Endothelial cell of umbilical vein (primary cell): ENCODE data around the gene CHMP4B.

ENCODE experiments used
- CTCF ChIP-seq, 2 donors: IDR thresholded peaks; 1 replicate in 1 of 2; 2 replicates in 1 of 2; pipeline ENCODE4 v1.5.1; 2011; ENCODE audit warnings: low read length in 2 of 2, mild to moderate bottlenecking in 2 of 2, moderate library complexity in 2 of 2, control low read depth in 1 of 2, inconsistent platforms in 1 of 2, low read depth in 1 of 2; ENCODE audit not compliant: insufficient read depth in 1 of 2; ENCODE audit errors: extremely low read depth in 1 of 2
- EZH2 ChIP-seq: IDR thresholded peaks from 2 replicates; pipeline ENCODE4 v1.6.1; 2012; ENCODE audit warnings: borderline replicate concordance, low read depth, mild to moderate bottlenecking, moderate library complexity, low read length, inconsistent platforms; ENCODE audit not compliant: severe bottlenecking
- GATA2 ChIP-seq: IDR thresholded peaks from 2 replicates; pipeline ENCODE4 v1.7.0; 2011; ENCODE audit warnings: low read depth, mild to moderate bottlenecking, moderate library complexity, mixed read lengths, low read length; ENCODE audit not compliant: insufficient read length, insufficient read depth
- JUN ChIP-seq: IDR thresholded peaks from 2 replicates; pipeline ENCODE4 v1.6.1; 2011; ENCODE audit warnings: borderline replicate concordance, low read depth; ENCODE audit not compliant: insufficient read length, insufficient read depth
- MAX ChIP-seq: IDR thresholded peaks from 2 replicates; pipeline ENCODE4 v1.6.1; 2011; ENCODE audit not compliant: insufficient read depth, insufficient read length
- POLR2A ChIP-seq: IDR thresholded peaks from 2 replicates; pipeline ENCODE4 v1.6.1; 2012; ENCODE audit warnings: low read depth, mild to moderate bottlenecking, control low read depth, low read length
- POLR2AphosphoS5 ChIP-seq: IDR thresholded peaks from 2 replicates; pipeline ENCODE4 v1.6.1; 2012; ENCODE audit warnings: low read depth, mild to moderate bottlenecking, control low read depth, low read length, moderate library complexity; ENCODE audit not compliant: insufficient read depth

- TF ChIP-seq CTCF (IDR thresholded peaks at IDR 0.05; ENCODE audit: extremely low read depth in 1 of 2, insufficient read depth in 1 of 2, low read depth in 1 of 2, low read length in 2 of 2) (no peak), POLR2A (no peak), POLR2AphosphoS5 (no peak), GATA2 (no peak), EZH2 (no peak), JUN (no peak), MAX (no peak)
Observed at GRCh38 chr20:33772439-33772838, 38.7 kb upstream of the CHMP4B start.
